H9 (cell line): ENCODE results near the gene RIMBP2. TPM values are rescaled to one million over a fixed set of nuclear protein-coding genes. Genes with fewer than 3 reads are reported as not detected.
A peak's percentile ranks its signal among the peaks of the same experiment; 100 is the strongest.

Experiments
- DNase-seq: peaks from one replicate; pipeline ENCODE4 v3.0.0-alpha.2; 2017
- H2AFZ ChIP-seq: one replicate; pipeline ENCODE4 v1.6.1; 2013; ENCODE audit warnings: mild to moderate bottlenecking, low read length, control low read depth, moderate library complexity
- H2AK5ac ChIP-seq: 2 replicates; pipeline ENCODE4 v1.6.1; 2013; ENCODE audit warnings: low read length, control low read depth, mixed read lengths; ENCODE audit not compliant: insufficient read length
- H2BK120ac ChIP-seq: one replicate; pipeline ENCODE4 v1.6.1; 2013; ENCODE audit warnings: low read depth, mild to moderate bottlenecking, low read length, control low read depth, inconsistent platforms; ENCODE audit not compliant: poor library complexity, severe bottlenecking
- H2BK12ac ChIP-seq: 2 replicates; pipeline ENCODE4 v1.6.1; 2013; ENCODE audit warnings: low read length, control low read depth, mixed read lengths, low read depth; ENCODE audit not compliant: insufficient read length
- H2BK15ac ChIP-seq: 2 replicates; pipeline ENCODE4 v1.6.1; 2013; ENCODE audit warnings: low read depth, low read length, control low read depth
- H2BK20ac ChIP-seq: one replicate; pipeline ENCODE4 v1.6.1; 2013; ENCODE audit warnings: low read depth, mild to moderate bottlenecking, low read length, control low read depth, inconsistent platforms; ENCODE audit not compliant: poor library complexity, severe bottlenecking
- H2BK5ac ChIP-seq: 2 replicates; pipeline ENCODE4 v1.6.1; 2013; ENCODE audit warnings: low read length, control low read depth, mixed read lengths; ENCODE audit not compliant: insufficient read length
- H3K14ac ChIP-seq: 2 replicates; pipeline ENCODE4 v1.6.1; 2013; ENCODE audit warnings: low read length, control low read depth; ENCODE audit not compliant: insufficient read depth
- H3K18ac ChIP-seq: 2 replicates; pipeline ENCODE4 v1.6.1; 2013; ENCODE audit warnings: low read depth, mild to moderate bottlenecking, mixed read lengths, low read length, control low read depth; ENCODE audit not compliant: insufficient read length
- H3K23ac ChIP-seq: 2 replicates; pipeline ENCODE4 v1.6.1; 2013; ENCODE audit warnings: low read length, control low read depth, mixed read lengths, low read depth; ENCODE audit not compliant: insufficient read length
- H3K23me2 ChIP-seq: 2 replicates; pipeline ENCODE4 v1.6.1; 2013; ENCODE audit warnings: low read depth, mild to moderate bottlenecking, mixed read lengths, low read length, control low read depth; ENCODE audit not compliant: insufficient read length, poor library complexity, severe bottlenecking
- H3K27ac ChIP-seq: 2 replicates; pipeline ENCODE4 v1.5.1; 2013; ENCODE audit warnings: low read length, control low read depth, mixed read lengths, low read depth; ENCODE audit not compliant: insufficient read length
- H3K27me3 ChIP-seq: 2 replicates; pipeline ENCODE4 v1.6.1; 2013; ENCODE audit warnings: low read length, control low read depth, inconsistent platforms; ENCODE audit not compliant: insufficient read depth
- H3K4ac ChIP-seq: 2 replicates; pipeline ENCODE4 v1.6.1; 2013; ENCODE audit warnings: low read depth, mild to moderate bottlenecking, control low read depth, inconsistent platforms, low read length, moderate library complexity
- H3K4me1 ChIP-seq: 2 replicates; pipeline ENCODE4 v1.6.1; 2013; ENCODE audit warnings: low read length, control low read depth, inconsistent platforms; ENCODE audit not compliant: insufficient read depth
- H3K4me2 ChIP-seq: 2 replicates; pipeline ENCODE4 v1.6.1; 2013; ENCODE audit warnings: low read length, control low read depth, mixed read lengths; ENCODE audit not compliant: insufficient read length, insufficient read depth
- H3K56ac ChIP-seq: 2 replicates; pipeline ENCODE4 v1.6.1; 2013; ENCODE audit warnings: low read depth, mild to moderate bottlenecking, mixed read lengths, low read length, control low read depth; ENCODE audit not compliant: insufficient read length
- H3K79me1 ChIP-seq: 2 replicates; pipeline ENCODE4 v1.6.1; 2013; ENCODE audit warnings: low read depth, mild to moderate bottlenecking, moderate library complexity, low read length, control low read depth, inconsistent platforms; ENCODE audit not compliant: insufficient read depth, poor library complexity, severe bottlenecking
- H3K79me2 ChIP-seq: 2 replicates; pipeline ENCODE4 v1.6.1; 2013; ENCODE audit warnings: low read length, control low read depth, inconsistent platforms; ENCODE audit not compliant: insufficient read depth
- H3K9ac ChIP-seq: 2 replicates; pipeline ENCODE4 v1.6.1; 2013; ENCODE audit warnings: low read length, control low read depth, mixed read lengths; ENCODE audit not compliant: insufficient read length; ENCODE audit errors: extremely low read depth
- H3K9me3 ChIP-seq: one replicate; pipeline ENCODE4 v1.6.1; 2013; ENCODE audit warnings: low read depth, low read length, inconsistent platforms; ENCODE audit not compliant: control insufficient read depth
- H3T11ph ChIP-seq: one replicate; pipeline ENCODE4 v1.6.1; 2013; ENCODE audit warnings: mild to moderate bottlenecking, low read length, control low read depth, inconsistent platforms
- H4K20me1 ChIP-seq: one replicate; pipeline ENCODE4 v1.6.1; 2013; ENCODE audit not compliant: control insufficient read depth, insufficient read length, insufficient read depth
- H4K5ac ChIP-seq: 2 replicates; pipeline ENCODE4 v1.6.1; 2013; ENCODE audit warnings: low read depth, mild to moderate bottlenecking, mixed read lengths, low read length, control low read depth; ENCODE audit not compliant: insufficient read length
- H4K8ac ChIP-seq: replicated peaks from 2 replicates; pipeline ENCODE4 v1.6.1; 2013; ENCODE audit warnings: low read length, control low read depth, mixed read lengths, low read depth; ENCODE audit not compliant: insufficient read length
- H4K91ac ChIP-seq: 2 replicates; pipeline ENCODE4 v1.6.1; 2013; ENCODE audit warnings: low read depth, mild to moderate bottlenecking, moderate library complexity, mixed read lengths, low read length, control low read depth; ENCODE audit not compliant: insufficient read length
- H3K27ac Mint-ChIP-seq, 3 experiments: 2 replicates in 2 of 3; 3 replicates in 1 of 3; pipeline ENCODE4 v1.8.0; 2020 to 2021; ENCODE audit warnings: mixed read lengths in 3 of 3, mild to moderate bottlenecking in 1 of 3, moderate library complexity in 1 of 3
- H3K27me3 Mint-ChIP-seq: 2 replicates; pipeline ENCODE4 v1.8.0; 2021; ENCODE audit warnings: low read depth, mild to moderate bottlenecking, moderate library complexity, mixed read lengths
- H3K36me3 Mint-ChIP-seq, 3 experiments: 2 replicates in 2 of 3; 3 replicates in 1 of 3; pipeline ENCODE4 v1.8.0; 2020 to 2021; ENCODE audit warnings: low read depth in 3 of 3, mixed read lengths in 3 of 3; ENCODE audit not compliant: insufficient read depth in 1 of 3
- H3K4me1 Mint-ChIP-seq, 2 experiments: 2 replicates each; pipeline ENCODE4 v1.8.0; 2020; ENCODE audit warnings: mixed read lengths in 2 of 2
- H3K4me3 Mint-ChIP-seq, 2 experiments: 2 replicates in 1 of 2; 3 replicates in 1 of 2; pipeline ENCODE4 v1.8.0; 2020 to 2021; ENCODE audit warnings: mild to moderate bottlenecking in 2 of 2, mixed read lengths in 2 of 2, moderate library complexity in 1 of 2
- H3K9me3 Mint-ChIP-seq, 2 experiments: 2 replicates in 1 of 2; 3 replicates in 1 of 2; pipeline ENCODE4 v1.8.0; 2020; ENCODE audit warnings: mild to moderate bottlenecking in 2 of 2, mixed read lengths in 2 of 2, moderate library complexity in 1 of 2
- CTCF ChIP-seq: fragments of 200-600 bp; sonication (generic); conservative IDR thresholded peaks from 3 replicates; pipeline ENCODE4 v1.8.0; 2021; ENCODE audit warnings: antibody characterized with exemption, mild to moderate bottlenecking
- WGBS: extraction: QIAGEN DNeasy Blood & Tissue Kit; methylation state at CpG from one replicate; pipeline ENCODE4 v1.1.7; 2013; ENCODE audit warnings: missing lambda C conversion rate, low lambda C conversion rate, mixed read lengths; ENCODE audit not compliant: insufficient read length; ENCODE audit errors: extremely low coverage; 5-methylcytosine and 5-hydroxymethylcytosine counted together
- total RNA-seq: library from RNA; stranded (reverse); gene quantifications from 2 replicates; pipeline ENCODE4 v1.2.1, GENCODE V29; 2021

The RIMBP2 gene
- total RNA-seq, 1 experiment from 2014 or later, result 0.70 TPM

DNA sequence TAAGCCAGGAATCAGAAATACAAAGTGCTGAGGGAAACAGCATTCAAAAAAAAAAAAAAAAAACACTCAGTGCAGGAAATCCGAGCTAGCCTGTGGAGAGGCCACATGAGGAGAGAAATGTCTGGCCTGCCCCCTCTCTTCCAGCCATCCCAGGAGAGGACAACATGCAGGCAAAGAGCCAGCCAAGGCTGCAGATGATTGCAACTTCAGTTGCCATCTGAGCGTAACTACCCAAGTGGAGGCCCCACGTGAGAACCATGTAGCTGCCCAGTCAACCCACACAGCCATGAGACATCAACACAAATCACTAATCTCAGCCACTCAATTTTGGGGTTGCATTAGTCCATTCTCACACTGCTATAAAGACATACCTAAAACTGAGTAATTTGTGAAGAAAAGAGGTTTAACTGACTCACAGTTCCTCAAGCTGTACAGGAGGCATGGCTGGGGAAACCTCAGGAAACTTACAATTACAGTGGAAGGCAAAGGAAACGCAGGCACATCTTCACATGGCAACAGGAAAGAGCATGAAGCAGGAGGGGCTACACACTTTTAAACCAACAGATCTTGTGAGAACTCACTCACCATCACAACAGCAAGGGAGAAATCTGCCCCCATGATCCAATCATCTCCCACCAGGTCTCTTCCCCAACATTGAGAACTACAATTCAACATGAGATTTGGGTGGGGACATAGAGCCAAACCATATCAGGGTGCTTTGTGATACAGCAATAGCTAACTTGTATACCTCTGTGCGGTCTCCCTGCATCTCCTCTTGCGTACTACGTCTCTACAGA lies 217.3 kb downstream of the RIMBP2 start:
- no CpG with 5 or more reads among the region's 7 CpGs for WGBS
- H2AFZ ChIP-seq, result no peak overlapping the region

More for the DNA sequence above, 217.3 kb downstream of the RIMBP2 start:
- H3K18ac ChIP-seq, result no peak overlapping the region
- H2BK20ac ChIP-seq, result no peak overlapping the region
- Mint-ChIP-seq H3K27me3 (peaks cover 7% of the 10 kb centered on the region), H3K27ac (peak overlapping the region in 1 of 3 experiments; percentile 83; a peak in 3 of 7 replicates), H3K4me1 (peaks cover 3 to 5% of the 10 kb centered on the region in 2 experiments; a peak in 2 of 4 replicates), H3K36me3 (peaks cover 0 to 1% (median 0%) of the 10 kb centered on the region in 3 experiments; a peak in 1 of 7 replicates), H3K9me3 (no peaks in the 10 kb centered on the region; a peak in 1 of 5 replicates), H3K4me3 (no peak overlapping the region)
- H3K4me1 ChIP-seq, result no peaks in the 10 kb centered on the region
- no peaks in the 10 kb centered on the region for H3K23me2 ChIP-seq
- no peaks in the 10 kb centered on the region for H3K79me2 ChIP-seq
- no peak overlapping the region for H4K5ac ChIP-seq
- H3T11ph ChIP-seq, result no peak overlapping the region
- no peak overlapping the region for H3K14ac ChIP-seq
- H3K9me3 ChIP-seq, result no peaks in the 10 kb centered on the region
- H2BK5ac ChIP-seq, result no peak overlapping the region
- H4K91ac ChIP-seq, result no peak overlapping the region
- no peak for TF ChIP-seq CTCF
- H3K56ac ChIP-seq, result no peak overlapping the region
- H3K79me1 ChIP-seq, result no peaks in the 10 kb centered on the region
- no peak for DNase-seq
- H3K4me2 ChIP-seq, result no peak overlapping the region
- no peak overlapping the region for H3K9ac ChIP-seq
- H4K20me1 ChIP-seq, result no peaks in the 10 kb centered on the region
- no peak overlapping the region for H3K4ac ChIP-seq
- no peaks in the 10 kb centered on the region for H3K27me3 ChIP-seq
- H2BK12ac ChIP-seq, result no peak overlapping the region
- no peak overlapping the region for H2BK15ac ChIP-seq
- no peak overlapping the region for H3K27ac ChIP-seq
- H2AK5ac ChIP-seq, result no peak overlapping the region
- no peak overlapping the region for H2BK120ac ChIP-seq
- no peak overlapping the region for H3K23ac ChIP-seq
- H4K8ac ChIP-seq, result no peak overlapping the region
